HepG2 (cell line): ENCODE data around the gene XXYLT1. TPM values are rescaled to one million over a fixed set of nuclear protein-coding genes. Genes with fewer than 3 reads are reported as not detected.

Experiments used
- ATAC-seq: fragments of 200-7000 bp; cut with Tn5 transposase; 3 replicates; pipeline ENCODE4 v1.9.1; 2020; ENCODE audit warnings: mild to moderate bottlenecking, moderate library complexity
- BruUV-seq: library from RNA; stranded (reverse); fragments of 400-500 nt; replicated peaks from 2 replicates; lab custom pipeline; 2021; lab: Mats Ljungman, UMichigan
- CTCF ChIA-PET: fragments of 300-600 bp; formaldehyde crosslinking; extraction: SDS; loops from one replicate; lab custom pipeline; 2021; ENCODE audit warnings: low total read pairs, inconsistent platforms, low intra/inter-chr PET ratio; lab: Yijun Ruan, JAX
- POLR2A ChIA-PET: fragments of 350-600 bp; sonication (Branson Sonifier 250); formaldehyde crosslinking; loops from one replicate; lab custom pipeline; 2020; ENCODE audit warnings: antibody characterized with exemption, inconsistent platforms; lab: Yijun Ruan, JAX
- DNase-seq: peaks from one replicate; pipeline ENCODE4 v3.0.0-alpha.2; 2015; ENCODE audit warnings: low spot score
- FAIRE-seq: peaks from 3 replicates; lab custom pipeline; 2011; peaks lifted over from hg19 to GRCh38; lab: Jason Lieb, UNC
- H2AFZ ChIP-seq: one replicate; pipeline ENCODE4 v1.6.1; 2011; ENCODE audit warnings: low read length, inconsistent platforms
- H3K27ac ChIP-seq: fragments of 300-600 bp; 3 replicates; pipeline ENCODE4 v1.8.0; 2011; ENCODE audit warnings: mixed run types, mild to moderate bottlenecking, mixed read lengths, low read length, inconsistent platforms; ENCODE audit not compliant: insufficient read depth; ENCODE audit errors: extremely low read length
- H3K27me3 ChIP-seq, 2 experiments: fragments of 200-600 bp in 1 of 2; 2 replicates in 1 of 2; 3 replicates in 1 of 2; pipeline versions ENCODE4 v1.6.0 to v1.8.0; 2011; ENCODE audit warnings: low read length in 2 of 2, mild to moderate bottlenecking in 2 of 2, moderate library complexity in 2 of 2, inconsistent platforms in 1 of 2; ENCODE audit not compliant: insufficient read depth in 2 of 2, control insufficient read depth in 1 of 2
- H3K36me3 ChIP-seq, 2 experiments: fragments of 200-600 bp in 1 of 2; replicated peaks in 1 of 2; 2 replicates in 1 of 2; 3 replicates in 1 of 2; pipeline versions ENCODE4 v1.5.1 to v1.8.0; 2011; ENCODE audit warnings: low read length in 2 of 2, inconsistent platforms in 1 of 2; ENCODE audit not compliant: insufficient read depth in 2 of 2, control insufficient read depth in 1 of 2
- H3K4me1 ChIP-seq: 2 replicates; pipeline ENCODE4 v1.5.1; 2012; ENCODE audit warnings: low read length, inconsistent platforms; ENCODE audit not compliant: insufficient read depth
- H3K4me2 ChIP-seq: 2 replicates; pipeline ENCODE4 v1.6.0; 2011; ENCODE audit warnings: low read depth, low read length, inconsistent platforms
- H3K4me3 ChIP-seq, 3 experiments: fragments of 200-600 bp in 1 of 3; sonication (generic), shearing (Covaris generic) in 1 of 3; replicated peaks in 1 of 3; 2 replicates each; pipeline ENCODE4 v1.5.1; 2011 to 2016; ENCODE audit warnings: low read length in 3 of 3, inconsistent platforms in 2 of 3, low read depth in 2 of 3, mild to moderate bottlenecking in 2 of 3, control low read depth in 1 of 3, mixed read lengths in 1 of 3; ENCODE audit not compliant: insufficient read depth in 1 of 3
- H3K79me2 ChIP-seq: one replicate; pipeline ENCODE4 v1.6.1; 2011; ENCODE audit warnings: low read length, inconsistent platforms; ENCODE audit not compliant: insufficient read depth
- H3K9ac ChIP-seq: 2 replicates; pipeline ENCODE4 v1.6.0; 2011; ENCODE audit warnings: mild to moderate bottlenecking, low read depth, low read length, inconsistent platforms; ENCODE audit not compliant: insufficient read depth
- H3K9me3 ChIP-seq: 2 replicates; pipeline ENCODE4 v1.5.1; 2012; ENCODE audit warnings: mild to moderate bottlenecking, low read length
- H4K20me1 ChIP-seq: 2 replicates; pipeline ENCODE4 v1.6.0; 2011; ENCODE audit warnings: inconsistent platforms, mild to moderate bottlenecking, low read length, moderate library complexity; ENCODE audit not compliant: insufficient read depth
- ATM ChIP-seq: fragments of 450-650 bp; IDR thresholded peaks from 2 replicates; pipeline ENCODE4 v1.7.1; 2017; ENCODE audit warnings: mild to moderate bottlenecking, borderline replicate concordance
- HOXA7 ChIP-seq: sonication (generic); formaldehyde crosslinking; IDR thresholded peaks from 2 replicates; pipeline ENCODE4 v1.8.1; 2022; ENCODE audit warnings: mild to moderate bottlenecking, missing genetic modification reagents, moderate library complexity
- IRX3 ChIP-seq: sonication (generic); formaldehyde crosslinking; IDR thresholded peaks from 2 replicates; pipeline ENCODE4 v1.8.1; 2023; ENCODE audit warnings: mild to moderate bottlenecking, low read depth, missing genetic modification reagents, borderline replicate concordance
- KDM6A ChIP-seq: IDR thresholded peaks from 2 replicates; pipeline ENCODE4 v1.6.1; 2016; ENCODE audit warnings: low read depth
- MNT ChIP-seq: fragments of 450-650 bp; IDR thresholded peaks from 2 replicates; pipeline ENCODE4 v1.6.1; 2016
- MYC ChIP-seq: sonication (generic); formaldehyde crosslinking; IDR thresholded peaks from 2 replicates; pipeline ENCODE4 v1.9.0; 2021; ENCODE audit warnings: missing genetic modification reagents, borderline replicate concordance
- RFXANK ChIP-seq: IDR thresholded peaks from 2 replicates; pipeline ENCODE4 v1.6.1; 2016
- TEAD2 ChIP-seq: sonication (generic); formaldehyde crosslinking; IDR thresholded peaks from 2 replicates; pipeline ENCODE4 v1.9.0; 2021; ENCODE audit warnings: missing genetic modification reagents
- THAP9 ChIP-seq: sonication (generic); formaldehyde crosslinking; IDR thresholded peaks from 2 replicates; pipeline ENCODE4; 2020; ENCODE audit warnings: missing genetic modification reagents, mild to moderate bottlenecking, borderline replicate concordance
- YEATS2 ChIP-seq: sonication (generic); formaldehyde crosslinking; IDR thresholded peaks from 2 replicates; pipeline ENCODE4 v1.4.0; 2020; ENCODE audit warnings: missing genetic modification reagents, borderline replicate concordance
- ZBTB14 ChIP-seq: sonication (generic); formaldehyde crosslinking; IDR thresholded peaks from 2 replicates; pipeline ENCODE4 v1.4.0; 2020; ENCODE audit warnings: missing genetic modification reagents
- ZFY ChIP-seq: sonication (generic); formaldehyde crosslinking; IDR thresholded peaks from 2 replicates; pipeline ENCODE4 v1.4.0; 2020; ENCODE audit warnings: missing genetic modification reagents
- ZNF17 ChIP-seq: sonication (generic); formaldehyde crosslinking; IDR thresholded peaks from 2 replicates; pipeline ENCODE4 v1.5.0; 2020; ENCODE audit warnings: mild to moderate bottlenecking, missing genetic modification reagents
- ZNF281 ChIP-seq: sonication (generic); formaldehyde crosslinking; IDR thresholded peaks from 2 replicates; pipeline ENCODE4 v1.4.0; 2020; ENCODE audit warnings: missing genetic modification reagents, borderline replicate concordance
- ZSCAN20 ChIP-seq: sonication (generic); formaldehyde crosslinking; IDR thresholded peaks from 2 replicates; pipeline ENCODE4 v1.4.0; 2020; ENCODE audit warnings: missing genetic modification reagents, mild to moderate bottlenecking, borderline replicate concordance
- WGBS: methylation state at CpG from one replicate; pipeline ENCODE4 v1.1.6; 2017; ENCODE audit warnings: low lambda C conversion rate; 5-methylcytosine and 5-hydroxymethylcytosine counted together
- in situ Hi-C: cut with HindIII; loops from 2 replicates; pipeline ENCODE4 v1.10.0; 2017; ENCODE audit warnings: low pct_unique_long_range_greater_than_20kb; ENCODE audit not compliant: extremely low pct_ligation_motif_present
- intact Hi-C: fragments of 100-400 bp; cut with micrococcal nuclease; formaldehyde crosslinking; loops from one replicate; pipeline ENCODE4 v1.10.0; 2022; ENCODE audit not compliant: unreplicated experiment
- polyA plus RNA-seq, 8 experiments: library from polyadenylated mRNA; depleted of rRNA in 3 of 8; stranded (reverse) in 7 of 8; unstranded in 1 of 8; fragments of >200 nt; fragmentation: Illumina TruSeq in 4 of 8; extraction: Trizol in 4 of 8; gene quantifications; 2 replicates each; pipeline versions ENCODE4 v1.2.1 to v1.2.3, GENCODE V29; 2011 to 2016; ENCODE audit warnings: low read depth in 4 of 8, missing spikeins in 1 of 8, mixed read lengths in 1 of 8; ENCODE audit not compliant: insufficient read depth in 1 of 8
- total RNA-seq, 5 experiments: library from RNA; depleted of rRNA; stranded (reverse); fragments of >200 nt; fragmentation: Illumina TruSeq; extraction: Trizol; gene quantifications; 2 replicates each; pipeline ENCODE4 v1.2.3, GENCODE V29; 2016; ENCODE audit warnings: low read depth in 1 of 5

Gene XXYLT1
- total and polyA plus RNA-seq, 2 of the 13 experiments (the other 11 are each of a cell fraction or from before 2014, with no cell fraction given): 17.7 to 19.0 TPM

GRCh38 chr3:195032106-195032759 is 238.7 kb downstream of the XXYLT1 start:
- CTCF ChIA-PET: no interaction called here
- Histone ChIP-seq H3K79me2 (no peaks in the 10 kb centered on the region), H3K4me3 (0 out of 6 replicates have a peak overlapping the region, but pooled peaks of 1 of the 3 experiments have one; percentile 24), H3K9ac (no peak overlapping the region), H3K27me3 (peaks cover 0 to 47% of the 10 kb centered on the region in 2 experiments; a peak in 4 of 5 replicates), H3K27ac (no peak overlapping the region), H3K4me2 (peak overlapping the region; percentile 70; the same call in 1 of the 2 replicates), H3K4me1 (peaks cover 74% of the 10 kb centered on the region), H2AFZ (no peak overlapping the region), H3K9me3 (no peaks in the 10 kb centered on the region), H3K36me3 (no peaks in the 10 kb centered on the region), H4K20me1 (no peaks in the 10 kb centered on the region; the same call in 1 of the 2 replicates)
- in situ Hi-C loops: loop anchor here (5.0 kb wide), 1 partner anchor 75 kb away; no protein-coding TSS in a partner anchor
- no TSS peak for BruUV-seq
- WGBS: 18% methylated on average over 8 of the region's 12 CpGs
- POLR2A ChIA-PET: interaction anchor here (1.4 to 1.8 kb wide), 2 partner anchors 37 to 360 kb away, joined by 4 to 5 read pairs; partner anchors contain the start of gene LSG1
- no peak for FAIRE-seq
- intact Hi-C loops: loop anchor here (10.0 kb wide), 1 partner anchor 73 kb away; no protein-coding TSS in a partner anchor
- no peak for DNase-seq
- ATAC-seq: no peak; the same call in 2 of the 3 replicates
- TF ChIP-seq ZNF17 (CRISPR knock-in tag): no peak
- 0 out of 2 replicates have a peak, but pooled peaks have one; percentile 5 for TF ChIP-seq HOXA7 (CRISPR knock-in tag)
- TF ChIP-seq ATM: no peak
- TF ChIP-seq MYC (CRISPR knock-in tag): peak; percentile 11; the same call in 1 of the 2 replicates
- no peak for TF ChIP-seq TEAD2
- no peak for TF ChIP-seq RFXANK (CRISPR knock-in tag)
- no peak for TF ChIP-seq THAP9 (CRISPR knock-in tag)
- 0 out of 2 replicates have a peak, but pooled peaks have one; percentile 19 for TF ChIP-seq ZNF281 (CRISPR knock-in tag)
- no peak for TF ChIP-seq YEATS2
- no peak for TF ChIP-seq MNT
- no peak for TF ChIP-seq KDM6A
- peak; percentile 5; the same call in 1 of the 2 replicates for TF ChIP-seq ZFY (CRISPR knock-in tag)
- TF ChIP-seq ZSCAN20: no peak
- TF ChIP-seq ZBTB14 (CRISPR knock-in tag): 0 out of 2 replicates have a peak, but pooled peaks have one; percentile 15
- TF ChIP-seq IRX3: no peak
